Lower lobe of right lung (tissue), 2 donors: ENCODE results near the gene TPI1. TPM values are rescaled to one million over a fixed set of nuclear protein-coding genes. Genes with fewer than 3 reads are reported as not detected.

Experiments
- ATAC-seq, 2 donors: fragments of 200-7000 bp; cut with Tn5 transposase; one replicate each; pipeline ENCODE4 v1.9.1; 2020 to 2022; ENCODE audit warnings: mild to moderate bottlenecking in 2 of 2, moderate library complexity in 2 of 2
- DNase-seq: peaks from one replicate; pipeline ENCODE4 v3.0.0-alpha.2; 2020
- H3K27ac ChIP-seq: fragments of 200-600 bp; one replicate; pipeline ENCODE4 v1.8.0; 2022
- H3K27me3 ChIP-seq: fragments of 200-600 bp; one replicate; pipeline ENCODE4 v1.8.0; 2022; ENCODE audit warnings: low read depth
- H3K36me3 ChIP-seq: fragments of 200-600 bp; one replicate; pipeline ENCODE4 v1.8.0; 2022; ENCODE audit warnings: mild to moderate bottlenecking
- H3K4me1 ChIP-seq: fragments of 200-600 bp; one replicate; pipeline ENCODE4 v1.8.0; 2022
- H3K4me3 ChIP-seq: fragments of 200-600 bp; one replicate; pipeline ENCODE4 v1.8.0; 2022; ENCODE audit warnings: mild to moderate bottlenecking
- H3K9me3 ChIP-seq: fragments of 200-600 bp; one replicate; pipeline ENCODE4 v1.8.0; 2022
- intact Hi-C: fragments of 100-400 bp; cut with DNase I; formaldehyde crosslinking; loops from one replicate; pipeline ENCODE4 v1.11.0; 2022
- total RNA-seq: library from RNA; stranded (reverse); fragmentation: NEBNext Ultra II Directional; extraction: Animal tissue kit (Norgen Biotek cat#: 25700); gene quantifications from one replicate; pipeline ENCODE4 v1.2.1, GENCODE V29; 2021
- TF ChIP-seq, protein P1 (sequence below): fragments of 200-600 bp; IDR thresholded peaks from one replicate; pipeline ENCODE4 v1.8.0; 2022; ENCODE audit warnings: antibody characterized with exemption, mild to moderate bottlenecking
- donor health status: DM: no; HTN: yes; CAD: no; lungs with severe emphysema.

Gene TPI1
- total RNA-seq, 1 donor from 2014 or later = 278 TPM

DNA sequence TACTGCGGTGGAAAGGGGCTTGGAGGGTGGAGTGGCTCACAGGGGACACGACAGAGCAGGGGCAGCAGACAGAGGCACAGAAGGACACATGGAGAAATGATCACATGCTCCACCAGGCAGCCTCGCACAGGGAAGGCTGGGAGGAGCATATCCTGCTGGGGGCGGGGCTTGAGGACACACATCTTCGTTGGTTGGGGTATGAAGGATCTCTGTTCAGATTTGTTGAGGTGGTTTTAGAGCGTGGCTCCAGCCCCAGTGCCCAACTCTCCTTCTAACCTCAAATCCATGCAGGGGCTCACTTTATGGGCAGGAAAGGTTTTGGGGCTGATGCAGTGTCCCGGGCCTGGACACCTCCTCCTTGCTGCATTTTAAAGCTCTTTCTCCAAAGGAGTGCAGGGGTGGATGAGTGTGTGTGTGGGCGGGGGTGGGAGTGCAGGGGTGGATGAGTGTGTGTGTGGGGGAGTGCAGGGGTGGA, 39.9 kb upstream of the TPI1 start:
- H3K36me3 ChIP-seq = no peaks in the 10 kb centered on the region
- TF ChIP-seq, protein P1, sequence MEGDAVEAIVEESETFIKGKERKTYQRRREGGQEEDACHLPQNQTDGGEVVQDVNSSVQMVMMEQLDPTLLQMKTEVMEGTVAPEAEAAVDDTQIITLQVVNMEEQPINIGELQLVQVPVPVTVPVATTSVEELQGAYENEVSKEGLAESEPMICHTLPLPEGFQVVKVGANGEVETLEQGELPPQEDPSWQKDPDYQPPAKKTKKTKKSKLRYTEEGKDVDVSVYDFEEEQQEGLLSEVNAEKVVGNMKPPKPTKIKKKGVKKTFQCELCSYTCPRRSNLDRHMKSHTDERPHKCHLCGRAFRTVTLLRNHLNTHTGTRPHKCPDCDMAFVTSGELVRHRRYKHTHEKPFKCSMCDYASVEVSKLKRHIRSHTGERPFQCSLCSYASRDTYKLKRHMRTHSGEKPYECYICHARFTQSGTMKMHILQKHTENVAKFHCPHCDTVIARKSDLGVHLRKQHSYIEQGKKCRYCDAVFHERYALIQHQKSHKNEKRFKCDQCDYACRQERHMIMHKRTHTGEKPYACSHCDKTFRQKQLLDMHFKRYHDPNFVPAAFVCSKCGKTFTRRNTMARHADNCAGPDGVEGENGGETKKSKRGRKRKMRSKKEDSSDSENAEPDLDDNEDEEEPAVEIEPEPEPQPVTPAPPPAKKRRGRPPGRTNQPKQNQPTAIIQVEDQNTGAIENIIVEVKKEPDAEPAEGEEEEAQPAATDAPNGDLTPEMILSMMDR = no peak
- ATAC-seq (peak in 1 of 2 donors; percentile 40), DNase-seq (peak; percentile 78)
- no peaks in the 10 kb centered on the region for H3K9me3 ChIP-seq
- H3K4me1 ChIP-seq = peaks cover 16% of the 10 kb centered on the region
- no peak overlapping the region for H3K4me3 ChIP-seq
- H3K27ac ChIP-seq = peak overlapping the region; percentile 39
- H3K27me3 ChIP-seq = peaks cover 33% of the 10 kb centered on the region
- intact Hi-C loops = no loop called here

DNA sequence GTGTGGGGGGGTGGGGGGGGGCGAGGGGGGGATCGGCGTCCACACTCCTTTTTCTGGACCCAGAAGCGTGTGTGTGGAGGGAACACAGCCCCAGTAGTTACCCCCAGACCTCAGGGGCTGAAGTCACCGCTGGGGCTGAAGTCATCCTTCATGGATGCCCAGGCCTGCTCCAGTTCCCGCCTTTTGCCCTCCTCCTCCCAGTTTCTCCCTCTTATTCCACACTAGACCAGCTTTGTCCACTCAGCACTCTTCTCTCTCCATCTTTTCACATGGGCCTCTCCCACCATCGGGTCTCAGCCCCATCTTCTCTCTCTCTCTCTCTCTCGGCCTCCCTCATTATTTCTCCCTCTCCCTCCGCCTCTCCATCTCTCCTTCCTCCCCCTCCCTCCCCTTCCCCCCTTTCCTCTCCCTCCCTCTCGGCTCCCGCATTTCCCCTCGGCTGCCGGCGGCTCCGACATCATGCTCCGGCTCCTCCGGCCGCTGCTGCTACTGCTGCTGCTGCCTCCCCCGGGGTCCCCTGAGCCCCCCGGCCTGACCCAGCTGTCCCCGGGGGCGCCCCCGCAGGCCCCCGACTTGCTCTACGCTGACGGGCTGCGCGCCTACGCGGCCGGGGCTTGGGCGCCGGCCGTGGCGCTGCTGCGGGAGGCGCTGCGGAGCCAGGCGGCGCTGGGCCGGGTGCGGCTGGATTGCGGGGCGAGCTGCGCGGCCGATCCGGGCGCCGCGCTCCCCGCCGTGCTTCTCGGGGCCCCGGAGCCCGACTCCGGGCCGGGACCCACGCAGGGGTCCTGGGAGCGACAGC, 39.1 kb upstream of the TPI1 start, which contains the start of gene P3H3:
Gene P3H3 (plus strand): TSS at position 426 of the 799 bp plus-strand sequence. CDS start 34 bp downstream, at position 460.
- peak within 1 kb of the TSS; percentile 71 for H3K4me3 ChIP-seq
- ATAC-seq (peak; percentile 3 to 35), DNase-seq (no peak)
- peak within 1 kb of the TSS; percentile 64 for H3K27ac ChIP-seq
- H3K4me1 ChIP-seq = peaks cover 16% of the 10 kb centered on the region
- TF ChIP-seq, protein P1 = no peak
- intact Hi-C loops = no loop called here
- H3K36me3 ChIP-seq = no peaks in the 10 kb centered on the region
- H3K9me3 ChIP-seq = no peaks in the 10 kb centered on the region
- H3K27me3 ChIP-seq = peaks cover 29% of the 10 kb centered on the region

DNA sequence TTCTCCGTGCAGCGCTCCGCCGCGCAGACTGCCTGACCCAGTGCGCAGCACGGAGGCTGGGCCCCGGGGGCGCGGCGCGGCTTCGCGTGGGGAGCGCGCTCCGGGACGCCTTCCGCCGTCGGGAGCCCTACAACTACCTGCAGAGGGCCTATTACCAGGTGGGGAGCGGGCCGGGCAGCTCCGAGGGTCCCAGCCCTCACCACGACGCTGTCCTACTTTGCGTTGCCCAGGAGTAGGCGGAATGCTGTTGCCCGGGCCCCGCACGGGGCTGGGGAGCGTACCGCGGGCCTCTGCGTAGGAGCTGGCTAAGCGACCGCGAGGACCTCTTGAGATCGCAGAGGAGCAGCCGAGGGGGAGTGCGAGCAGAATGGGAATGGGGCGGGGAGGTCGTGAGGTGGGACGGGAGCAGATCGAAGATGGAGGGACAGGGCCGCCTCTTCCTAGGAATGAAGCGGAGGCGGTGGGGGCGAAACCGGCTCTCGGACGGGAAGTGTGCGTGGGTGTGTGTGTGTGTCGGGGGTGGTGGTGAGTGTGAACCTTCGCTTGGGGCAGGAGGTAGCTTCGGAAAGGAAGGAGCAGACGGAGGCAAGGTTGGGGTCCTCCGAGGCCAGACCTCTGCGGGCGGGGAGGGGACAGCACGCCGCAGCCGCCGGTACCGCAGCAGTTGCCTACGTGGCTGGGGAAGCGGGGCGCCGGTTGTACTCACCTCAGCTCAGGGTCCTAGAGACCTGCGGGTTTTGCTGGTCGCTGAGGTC, 38.4 kb upstream of the TPI1 start:
- Histone ChIP-seq H3K4me3 (peak overlapping the region; percentile 71), H3K36me3 (peaks cover 8% of the 10 kb centered on the region), H3K4me1 (peaks cover 16% of the 10 kb centered on the region), H3K9me3 (no peaks in the 10 kb centered on the region), H3K27ac (peak overlapping the region; percentile 64), H3K27me3 (peaks cover 29% of the 10 kb centered on the region)
- intact Hi-C loops = no loop called here
- DNase-seq (no peak), ATAC-seq (peak; percentile 40 to 49)
- TF ChIP-seq, protein P1 = no peak

DNA sequence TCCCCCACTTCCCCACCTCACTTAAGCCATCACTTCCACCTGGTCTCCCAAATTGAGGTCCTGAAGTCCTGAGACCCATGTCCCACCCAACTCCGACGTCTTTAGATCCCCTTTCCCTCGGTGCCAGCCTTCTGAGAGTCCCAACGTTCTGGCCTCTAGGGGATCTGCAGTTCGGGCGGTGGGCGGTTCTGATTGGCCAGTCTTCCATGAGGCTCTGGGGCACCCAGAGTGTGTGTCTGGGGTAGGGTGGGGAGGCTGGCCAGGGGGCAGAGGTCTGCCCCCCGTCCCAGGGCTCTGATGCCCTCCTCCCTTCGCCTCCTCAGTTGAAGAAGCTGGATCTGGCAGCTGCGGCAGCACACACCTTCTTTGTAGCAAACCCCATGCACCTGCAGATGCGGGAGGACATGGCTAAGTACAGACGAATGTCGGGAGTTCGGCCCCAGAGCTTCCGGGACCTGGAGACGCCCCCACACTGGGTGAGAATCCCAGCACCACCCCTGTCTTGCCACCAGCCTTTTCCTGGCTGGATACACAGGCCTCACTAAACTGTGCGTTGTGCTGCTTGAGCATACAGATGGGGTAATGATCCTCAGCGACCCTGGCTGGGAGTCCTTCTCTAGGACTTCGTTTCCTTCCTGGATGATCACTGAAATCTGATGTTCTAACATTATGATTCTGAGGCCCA, 37.7 kb upstream of the TPI1 start:
- peak in 1 of 2 donors; percentile 2 for ATAC-seq
- Histone ChIP-seq H3K27me3 (peaks cover 24% of the 10 kb centered on the region), H3K4me1 (peaks cover 16% of the 10 kb centered on the region), H3K4me3 (peak overlapping the region; percentile 71), H3K36me3 (peaks cover 8% of the 10 kb centered on the region), H3K9me3 (no peaks in the 10 kb centered on the region), H3K27ac (peak overlapping the region; percentile 64)
- intact Hi-C loops = no loop called here
- TF ChIP-seq, protein P1 = no peak
- no peak for DNase-seq

DNA sequence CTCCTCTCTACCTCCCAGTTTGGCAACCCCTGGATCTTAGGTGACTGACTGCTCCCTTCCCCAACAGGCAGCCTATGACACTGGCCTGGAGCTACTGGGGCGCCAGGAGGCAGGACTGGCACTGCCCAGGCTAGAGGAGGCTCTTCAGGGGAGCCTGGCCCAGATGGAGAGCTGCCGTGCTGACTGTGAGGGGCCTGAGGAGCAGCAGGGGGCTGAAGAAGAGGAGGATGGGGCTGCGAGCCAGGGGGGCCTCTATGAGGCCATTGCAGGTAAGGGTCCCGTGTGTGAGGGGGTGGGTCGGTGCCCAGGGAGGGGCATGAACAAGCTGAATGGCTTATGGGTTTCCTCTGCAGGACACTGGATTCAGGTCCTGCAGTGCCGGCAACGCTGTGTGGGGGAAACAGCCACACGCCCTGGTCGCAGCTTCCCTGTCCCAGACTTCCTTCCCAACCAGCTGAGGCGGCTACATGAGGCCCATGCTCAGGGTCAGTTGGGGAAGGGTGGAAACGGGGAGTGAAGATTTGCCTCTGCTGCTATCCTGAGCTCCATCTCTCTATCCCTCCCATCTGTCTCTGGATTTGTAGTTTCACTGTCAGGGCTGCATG, 36.9 kb upstream of the TPI1 start:
- Histone ChIP-seq H3K4me3 (no peak overlapping the region), H3K9me3 (no peaks in the 10 kb centered on the region), H3K27ac (no peak overlapping the region), H3K27me3 (peaks cover 24% of the 10 kb centered on the region), H3K4me1 (peaks cover 16% of the 10 kb centered on the region), H3K36me3 (peaks cover 8% of the 10 kb centered on the region)
- DNase-seq = no peak
- ATAC-seq = no peak
- intact Hi-C loops = no loop called here
- TF ChIP-seq, protein P1 = no peak
